PC-3 (cell line): ENCODE results near the gene TMEM167B. TPM values are rescaled to one million over a fixed set of nuclear protein-coding genes. Genes with fewer than 3 reads are reported as not detected.

Experiments
- ATAC-seq: fragments of 200-7000 bp; cut with Tn5 transposase; 2 replicates; pipeline ENCODE4 v1.9.1; 2020; ENCODE audit warnings: mild to moderate bottlenecking, moderate library complexity
- BruUV-seq: library from RNA; stranded (reverse); fragments of 400-500 nt; replicated peaks from 2 replicates; lab custom pipeline; 2021; lab: Mats Ljungman, UMichigan
- CTCF ChIA-PET: fragments of 300-600 bp; sonication (Branson Sonifier 250); formaldehyde crosslinking; loops from one replicate; lab custom pipeline; 2022; ENCODE audit warnings: antibody characterized with exemption; lab: Charles Lee
- POLR2A ChIA-PET: fragments of 300-600 bp; sonication (Branson Sonifier 250); formaldehyde crosslinking; loops from one replicate; lab custom pipeline; 2022; ENCODE audit warnings: antibody characterized with exemption; ENCODE audit not compliant: unreplicated experiment; lab: Charles Lee
- DNase-seq: peaks from one replicate; pipeline ENCODE4 v3.0.0-alpha.2; 2015
- H2AFZ ChIP-seq: fragments of 300-600 bp; sonication (generic); 2 replicates; pipeline ENCODE4 v1.6.0; 2016; ENCODE audit warnings: antibody characterized with exemption, low read length
- H3F3A ChIP-seq: fragments of 300-600 bp; sonication (generic); one replicate; pipeline ENCODE4 v1.6.0; 2017; ENCODE audit warnings: antibody characterized with exemption, low read length, control low read depth, mild to moderate bottlenecking; ENCODE audit not compliant: unreplicated experiment
- H3K27ac ChIP-seq: fragments of 300-600 bp; sonication (generic); 2 replicates; pipeline ENCODE4 v1.5.1; 2016; ENCODE audit warnings: mild to moderate bottlenecking, low read length
- H3K27me3 ChIP-seq: fragments of 300-600 bp; sonication (generic); 2 replicates; pipeline ENCODE4 v1.6.1; 2016; ENCODE audit warnings: low read length, mixed read lengths
- H3K36me3 ChIP-seq: fragments of 300-600 bp; sonication (generic); 2 replicates; pipeline ENCODE4 v1.6.1; 2016; ENCODE audit warnings: low read depth, mixed run types, low read length, mixed read lengths
- H3K4me1 ChIP-seq: fragments of 300-600 bp; sonication (generic); 2 replicates; pipeline ENCODE4 v1.5.1; 2016; ENCODE audit warnings: low read length; ENCODE audit not compliant: insufficient read depth
- H3K4me2 ChIP-seq: fragments of 300-600 bp; sonication (generic); 2 replicates; pipeline ENCODE4 v1.6.0; 2016; ENCODE audit warnings: low read length
- H3K4me3 ChIP-seq: fragments of 300-600 bp; sonication (generic); 2 replicates; pipeline ENCODE4 v1.5.1; 2016; ENCODE audit warnings: mild to moderate bottlenecking, low read length, mixed read lengths
- H3K79me2 ChIP-seq: fragments of 300-600 bp; sonication (generic); 2 replicates; pipeline ENCODE4 v1.6.1; 2017; ENCODE audit warnings: low read length, mixed read lengths
- H3K9ac ChIP-seq: fragments of 300-600 bp; sonication (generic); 2 replicates; pipeline ENCODE4 v1.6.0; 2016; ENCODE audit warnings: mild to moderate bottlenecking, low read length
- H3K9me2 ChIP-seq: fragments of 300-600 bp; sonication (generic); replicated peaks from 2 replicates; pipeline ENCODE4 v1.6.1; 2016; ENCODE audit warnings: mixed run types, low read length, mixed read lengths
- H3K9me3 ChIP-seq: fragments of 300-600 bp; sonication (generic); 2 replicates; pipeline ENCODE4 v1.6.1; 2016; ENCODE audit warnings: low read length, mixed read lengths
- H4K20me1 ChIP-seq: fragments of 300-600 bp; sonication (generic); 2 replicates; pipeline ENCODE4 v1.6.1; 2016; ENCODE audit warnings: low read length, mixed read lengths
- CTCF ChIP-seq: fragments of 300-600 bp; sonication (generic); conservative IDR thresholded peaks from 2 replicates; pipeline ENCODE4 v1.5.1; 2017; ENCODE audit warnings: antibody characterized with exemption, low read depth, mild to moderate bottlenecking, low read length
- EZH2 ChIP-seq: fragments of 300-600 bp; sonication (generic); IDR thresholded peaks from one replicate; pipeline ENCODE4 v1.6.1; 2017; ENCODE audit warnings: antibody characterized with exemption, mild to moderate bottlenecking, low read length; ENCODE audit not compliant: unreplicated experiment
- EZH2phosphoT487 ChIP-seq: fragments of 300-600 bp; sonication (generic); IDR thresholded peaks from 2 replicates; pipeline ENCODE4 v1.6.1; 2018; ENCODE audit warnings: mild to moderate bottlenecking, antibody characterized with exemption, low read length, borderline replicate concordance
- intact Hi-C: fragments of 100-400 bp; cut with micrococcal nuclease; formaldehyde crosslinking; loops from 2 replicates; pipeline ENCODE4 v1.9.0; 2023
- total RNA-seq: library from RNA; depleted of rRNA; stranded (reverse); fragments of >200 nt; gene quantifications from 2 replicates; pipeline ENCODE4 v1.2.3, GENCODE V29; 2014

TMEM167B gene
- total RNA-seq, 1 experiment from 2014 or later: 27.7 TPM

DNA sequence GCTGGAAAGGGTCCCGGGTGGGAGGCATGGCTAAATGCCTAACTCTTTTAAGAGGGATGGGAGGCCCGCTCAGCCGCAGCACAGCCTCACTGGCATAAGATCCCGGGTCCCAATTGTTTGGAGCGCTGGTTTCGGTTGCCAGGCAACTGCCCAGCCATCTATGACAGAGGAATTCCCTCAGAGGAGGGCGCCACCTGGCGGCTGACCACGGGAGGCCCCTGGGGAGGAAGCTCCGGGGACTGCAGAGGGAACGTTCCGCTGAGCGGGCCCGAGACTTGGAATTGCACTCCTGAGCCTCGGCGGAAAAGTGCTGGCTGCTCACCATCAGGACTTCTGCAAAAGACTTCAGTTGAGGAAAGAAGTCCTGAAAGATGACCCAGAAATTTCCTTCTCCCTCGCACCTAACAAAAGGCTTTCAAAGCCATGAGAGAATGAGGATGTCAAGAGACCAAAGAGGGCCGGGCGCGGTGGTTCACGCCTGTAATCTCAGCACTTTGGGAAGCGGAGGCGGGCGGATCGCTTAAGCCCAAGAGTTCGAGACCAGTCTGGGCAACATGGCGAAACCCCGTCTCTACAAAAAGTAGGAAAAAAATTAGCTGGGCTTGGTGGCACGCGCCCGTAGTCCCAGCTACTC lies 22.2 kb downstream of the TMEM167B start:
- POLR2A ChIA-PET: no interaction called here

GRCh38 chr1:109113590-109114341 lies 23.2 kb downstream of the TMEM167B start, which contains the start of gene ELAPOR1:
TSS of gene ELAPOR1 (plus strand) at chr1:109114115. CDS start at chr1:109114184, 69 bp downstream.
- H3K4me2 ChIP-seq: peak within 1 kb of the TSS; percentile 75
- DNase-seq (peak; percentile 38), ATAC-seq (peak; percentile 48)
- intact Hi-C loops: loop anchor here (2.0 to 5.0 kb wide), 2 partner anchors 151 to 286 kb away; partner anchors contain the start of gene CLCC1
- no TSS peak for BruUV-seq
- no peaks in the 10 kb centered on the region for H3K9me2 ChIP-seq
- peaks cover 8% of the 10 kb centered on the region; the same call in 1 of the 2 replicates for H3K4me1 ChIP-seq
- TF ChIP-seq CTCF (no peak), EZH2phosphoT487 (no peak; the same call in 1 of the 2 replicates), EZH2 (peak; percentile 65)
- H3K27me3 ChIP-seq: peaks cover 28% of the 10 kb centered on the region
- peak within 1 kb of the TSS; percentile 68; the same call in 1 of the 2 replicates for H2AFZ ChIP-seq
- H3K9me3 ChIP-seq: no peaks in the 10 kb centered on the region
- no peaks in the 10 kb centered on the region for H3K36me3 ChIP-seq
- peak within 1 kb of the TSS; percentile 59 for H3K4me3 ChIP-seq
- H4K20me1 ChIP-seq: no peaks in the 10 kb centered on the region
- H3F3A ChIP-seq: no peaks in the 10 kb centered on the region
- H3K79me2 ChIP-seq: no peaks in the 10 kb centered on the region
- CTCF ChIA-PET: no interaction called here
- H3K9ac ChIP-seq: no peak within 1 kb of the TSS
- H3K27ac ChIP-seq: no peak within 1 kb of the TSS
- POLR2A ChIA-PET: no interaction called here

More for the DNA sequence above, 22.2 kb downstream of the TMEM167B start:
- H4K20me1 ChIP-seq: no peaks in the 10 kb centered on the region
- H3K36me3 ChIP-seq: no peaks in the 10 kb centered on the region
- no TSS peak for BruUV-seq
- H3K4me1 ChIP-seq: peaks cover 8% of the 10 kb centered on the region; the same call in 1 of the 2 replicates
- H3K27me3 ChIP-seq: peaks cover 28% of the 10 kb centered on the region
- ATAC-seq: peak; percentile 86
- DNase-seq: peak; percentile 87
- CTCF ChIA-PET: interaction anchor here (0.5 to 1.1 kb wide), 5 partner anchors 12 to 111 kb away, joined by 3 to 8 read pairs (median 4); partner anchors contain the start of gene WDR47
- peak overlapping the region; percentile 67 for H3K4me2 ChIP-seq
- H3K79me2 ChIP-seq: no peaks in the 10 kb centered on the region
- intact Hi-C loops: loop anchor here (1.0 to 5.0 kb wide), 4 partner anchors 22 to 285 kb away; partner anchors contain the start of genes CLCC1 and TMEM167B
- no peaks in the 10 kb centered on the region for H3F3A ChIP-seq
- H3K9me2 ChIP-seq: no peaks in the 10 kb centered on the region
- H3K9ac ChIP-seq: no peak overlapping the region
- H3K4me3 ChIP-seq: peak overlapping the region; percentile 38; the same call in 1 of the 2 replicates
- H3K9me3 ChIP-seq: no peaks in the 10 kb centered on the region
- TF ChIP-seq EZH2phosphoT487 (no peak), CTCF (peak; percentile 91)
- no peak overlapping the region for H3K27ac ChIP-seq
- peak overlapping the region; percentile 65 for H2AFZ ChIP-seq
